Measurements from ENCODE around the gene JPH3.

JPH3 gene

GRCh38 chr16:87741700-87742415 is 139.6 kb downstream of the JPH3 start:
- no peak for DNase-seq (ENCODE audit: low spot score)

- no peak for DNase-seq (ENCODE audit: low spot score)
These were observed 140.6 kb downstream of the JPH3 start for GRCh38 chr16:87742781-87743490.

GRCh38 chr16:87744750-87745514 is 142.6 kb downstream of the JPH3 start:
- no peak for DNase-seq (ENCODE audit: low spot score)

- DNase-seq (ENCODE audit: low spot score) = no peak
These were observed 143.9 kb downstream of the JPH3 start for GRCh38 chr16:87746178-87746577.

Data from COLO829 (cell line).